HG02885 (cell line): ENCODE data around the gene PRR18.
A peak's percentile ranks its signal among the peaks of the same experiment; 100 is the strongest.

Source experiments
- ATAC-seq: cut with Tn5 transposase; IDR thresholded peaks from one replicate; pipeline ENCODE4 v1.9.1; 2021; ENCODE audit warnings: mild to moderate bottlenecking; ENCODE audit not compliant: unreplicated experiment, poor library complexity

Gene PRR18

DNA sequence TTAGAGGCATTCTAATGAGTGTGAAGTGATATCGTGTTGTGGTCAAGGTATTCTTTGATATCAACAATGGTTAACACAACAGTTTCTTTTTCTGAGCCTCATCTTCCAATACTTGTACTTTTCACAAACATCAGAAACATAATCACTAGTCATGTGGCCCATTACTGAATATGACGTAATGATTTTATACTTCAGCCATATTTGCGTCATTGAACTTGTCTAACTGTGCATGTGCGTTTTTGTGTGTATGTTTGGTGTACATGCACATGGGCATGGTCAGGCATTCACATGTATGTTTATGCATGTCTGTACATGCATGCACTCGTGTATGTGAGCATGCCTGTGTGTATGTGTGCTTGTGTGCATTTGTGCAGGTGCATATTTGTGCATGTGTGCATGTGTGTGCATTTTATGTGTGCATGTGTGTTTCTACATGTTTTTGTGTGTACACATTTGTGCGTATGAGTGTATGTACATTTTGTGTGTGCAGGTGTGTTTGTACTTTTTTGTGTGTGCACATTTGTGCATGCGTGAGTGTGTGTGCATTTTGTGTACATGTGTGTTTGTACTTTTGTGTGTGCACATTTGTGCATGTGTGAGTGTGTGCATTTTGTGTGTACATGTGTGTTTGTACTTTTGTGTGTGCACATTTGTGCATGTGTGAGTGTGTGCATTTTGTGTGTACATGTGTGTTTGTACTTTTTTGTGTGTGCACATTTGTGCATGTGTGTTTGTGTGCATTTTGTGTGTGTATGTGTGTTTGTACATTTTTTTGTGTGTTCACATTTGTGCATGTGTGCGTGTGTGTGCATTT, 29.4 kb downstream of the PRR18 start:
- no peak for ATAC-seq

DNA sequence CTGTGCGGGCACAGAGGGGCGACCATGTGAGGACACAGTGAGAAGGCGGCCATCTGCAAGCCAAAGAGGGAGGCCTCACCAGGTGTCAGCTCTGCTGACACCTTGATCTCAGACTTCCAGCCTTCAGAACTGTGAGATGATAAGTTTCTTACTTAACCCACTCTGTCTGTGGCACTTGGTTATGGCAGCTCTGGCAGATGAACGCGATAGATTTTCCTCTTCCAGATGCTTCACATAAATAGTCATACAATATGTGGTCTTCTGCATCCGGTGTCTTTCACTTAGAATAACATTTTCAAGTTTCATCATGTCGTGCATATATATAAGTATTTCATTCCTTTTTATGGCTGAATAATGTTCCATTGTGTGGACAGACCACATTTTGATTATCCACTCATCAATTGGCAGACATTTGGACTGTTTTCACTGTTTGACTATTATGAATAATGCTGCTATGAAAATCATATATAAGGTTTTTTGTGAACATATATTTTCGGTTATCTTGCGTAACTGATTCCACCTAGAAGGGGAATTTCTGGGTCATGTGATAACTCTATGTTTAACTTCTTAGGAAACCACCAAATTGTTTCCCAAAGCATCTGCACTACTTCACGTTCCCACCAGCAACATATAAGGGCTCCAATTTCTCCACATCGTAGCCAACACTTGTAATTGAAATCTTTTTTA, 30.2 kb downstream of the PRR18 start:
- no peak for ATAC-seq

GRCh38 chr6:166277018-166277417, 31.2 kb downstream of the PRR18 start:
- no peak for ATAC-seq

- peak; percentile 84 for ATAC-seq
Observed at GRCh38 chr6:166275714-166276166, 32.5 kb downstream of the PRR18 start.

GRCh38 chr6:166274739-166275370, 33.3 kb downstream of the PRR18 start:
- ATAC-seq = no peak

DNA sequence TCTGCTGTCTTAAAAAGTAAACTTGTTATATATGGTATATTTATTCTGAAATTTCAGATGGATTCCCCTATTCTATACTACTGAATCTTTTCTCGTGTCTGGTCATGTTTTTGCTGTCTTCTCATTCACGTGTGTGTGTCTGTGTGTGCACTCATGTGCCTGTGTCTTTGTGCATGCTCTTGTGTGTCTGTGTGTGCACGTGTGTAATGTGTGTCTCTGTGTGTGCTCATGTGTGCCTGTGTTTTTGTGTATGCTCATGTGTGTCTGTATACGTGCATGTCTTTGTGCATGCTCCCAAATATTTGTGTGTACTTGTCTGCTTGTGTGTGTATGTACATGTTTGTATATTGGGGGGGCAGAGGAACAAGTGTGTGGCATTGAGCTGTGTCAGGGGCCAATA, 34.0 kb downstream of the PRR18 start:
- no peak for ATAC-seq

DNA sequence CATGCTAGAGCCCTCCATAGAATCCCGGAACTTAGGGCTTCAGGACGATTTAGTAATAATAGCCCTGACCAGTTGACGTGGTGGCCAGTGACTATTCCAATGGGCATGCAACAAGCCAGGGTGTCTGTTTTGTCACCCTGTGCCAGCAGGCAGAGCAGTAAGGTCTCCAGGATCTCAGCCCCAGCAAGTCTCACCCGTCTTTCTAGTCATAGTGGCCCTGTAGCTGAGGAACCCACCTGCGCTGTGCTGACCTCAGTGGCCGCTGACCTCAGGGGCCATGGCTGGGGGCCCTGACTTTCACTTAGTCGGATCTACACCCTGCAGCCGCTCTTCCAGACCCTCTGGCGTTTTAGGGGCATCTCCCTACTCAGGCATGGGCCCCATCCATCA, 36.8 kb downstream of the PRR18 start:
- ATAC-seq = no peak

DNA sequence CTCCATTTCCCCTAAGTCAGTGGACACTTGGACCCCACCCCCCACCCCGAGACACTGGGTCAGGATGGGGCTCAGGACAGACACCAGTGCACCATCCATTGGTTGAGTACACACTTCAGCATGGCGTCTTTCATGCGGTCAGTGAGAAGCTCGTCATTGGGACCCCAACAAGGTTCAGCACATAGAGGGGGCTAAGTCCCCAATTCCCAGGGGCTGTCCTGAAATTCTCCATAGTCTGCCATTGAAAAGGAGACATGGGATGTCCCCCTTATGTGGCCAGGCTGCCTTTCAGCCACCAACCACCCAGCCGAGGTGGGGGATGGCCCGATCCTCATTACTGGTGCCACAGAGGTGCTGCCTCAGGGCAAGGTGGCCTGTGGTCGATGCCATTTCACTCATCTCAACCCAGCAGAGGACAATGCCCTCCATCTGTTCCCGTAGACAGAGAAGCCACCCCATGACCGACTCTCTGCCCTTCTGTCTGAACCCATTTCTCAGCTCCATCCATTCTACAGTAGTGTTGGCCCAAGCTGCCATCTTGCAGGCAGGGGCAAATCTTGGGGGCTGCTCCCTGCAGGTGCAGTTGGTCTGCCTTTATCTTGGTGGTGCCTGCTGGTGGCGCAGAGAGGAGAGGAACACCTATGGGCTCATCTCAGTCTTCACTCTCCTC, 37.4 kb downstream of the PRR18 start:
- ATAC-seq = no peak

GRCh38 chr6:166269301-166270039, 38.7 kb downstream of the PRR18 start:
- ATAC-seq = no peak

GRCh38 chr6:166268431-166268830, 39.8 kb downstream of the PRR18 start:
- no peak for ATAC-seq

- ATAC-seq = no peak
Observed at GRCh38 chr6:166267526-166267925, 40.7 kb downstream of the PRR18 start.

DNA sequence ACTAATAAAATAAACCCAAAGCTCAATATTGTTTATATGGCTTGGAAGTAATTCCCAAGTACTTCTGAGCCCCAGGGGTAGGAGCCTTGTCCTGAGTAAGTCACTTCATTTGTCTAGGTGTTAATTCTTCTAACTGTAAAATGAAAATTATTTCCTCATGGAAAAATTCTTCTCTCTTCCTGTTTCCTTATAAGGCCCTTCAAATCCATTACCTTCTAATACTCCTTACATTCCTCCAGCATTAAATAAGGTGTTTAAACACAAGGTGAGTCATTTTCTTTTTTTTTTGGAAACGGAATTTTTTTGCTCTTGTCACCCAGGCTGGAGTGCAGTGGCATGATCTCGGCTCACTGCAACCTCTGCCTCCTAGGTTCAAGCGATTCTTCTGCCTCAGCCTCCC, 41.9 kb downstream of the PRR18 start:
- no peak for ATAC-seq

DNA sequence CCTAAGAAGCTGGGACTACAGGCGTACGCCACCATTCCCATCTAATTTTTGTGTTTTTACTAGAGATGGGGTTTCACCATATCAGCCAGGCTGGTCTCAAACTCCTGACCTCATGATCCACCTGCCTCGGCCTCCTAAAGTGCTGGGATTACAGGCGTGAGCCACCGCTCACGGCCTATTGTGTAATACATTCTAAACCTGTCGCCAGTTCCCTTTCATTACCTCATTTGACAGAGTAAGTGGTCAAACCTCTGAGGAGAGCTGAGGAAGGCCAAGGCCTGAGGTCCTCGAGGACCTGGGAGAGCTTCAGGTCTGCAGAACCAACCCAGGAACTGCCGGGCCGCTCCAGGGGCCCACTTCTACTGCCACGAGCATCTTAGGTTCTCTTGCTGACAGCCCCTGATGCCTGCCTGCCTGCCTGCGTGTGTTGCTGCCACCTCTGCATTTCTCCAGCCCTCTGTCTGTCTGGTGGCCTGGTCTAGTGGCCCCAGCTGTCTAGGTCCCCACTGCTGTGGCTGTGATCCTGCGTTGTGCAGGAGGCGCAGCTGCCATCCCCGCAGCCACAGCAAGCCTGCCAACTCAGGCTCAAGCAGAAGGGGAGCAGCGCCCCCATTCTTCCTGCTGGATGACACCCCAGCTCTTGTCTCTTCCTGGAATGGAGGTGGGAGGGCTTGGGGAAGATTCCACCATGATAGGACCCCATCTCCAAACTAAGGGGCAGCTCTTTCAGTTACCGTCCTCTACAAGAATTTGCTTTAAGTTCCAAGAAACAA, 45.3 kb downstream of the PRR18 start:
- no peak for ATAC-seq

GRCh38 chr6:166259296-166259977, 48.8 kb downstream of the PRR18 start:
- ATAC-seq = no peak

GRCh38 chr6:166258854-166259276, 49.3 kb downstream of the PRR18 start:
- ATAC-seq = peak; percentile 78

- no peak for ATAC-seq
Observed at GRCh38 chr6:166257911-166258318, 50.3 kb downstream of the PRR18 start.
